Hematopoietic multipotent progenitor cell treated with erythropoietin and hydrocortisone succinate and interleukin-3 and kit ligand, for 4 days (in vitro differentiated cells): Measurements from ENCODE around the gene NAA10.
"Not testable (repeated sequence)": the region's sequence is repeated elsewhere in the genome, so short reads cannot be mapped to it uniquely, and the experiment has no call there.

Experiments used
- DNase-seq: peaks from one replicate; pipeline ENCODE4 v3.0.0-alpha.2; 2015

NAA10 gene

DNA sequence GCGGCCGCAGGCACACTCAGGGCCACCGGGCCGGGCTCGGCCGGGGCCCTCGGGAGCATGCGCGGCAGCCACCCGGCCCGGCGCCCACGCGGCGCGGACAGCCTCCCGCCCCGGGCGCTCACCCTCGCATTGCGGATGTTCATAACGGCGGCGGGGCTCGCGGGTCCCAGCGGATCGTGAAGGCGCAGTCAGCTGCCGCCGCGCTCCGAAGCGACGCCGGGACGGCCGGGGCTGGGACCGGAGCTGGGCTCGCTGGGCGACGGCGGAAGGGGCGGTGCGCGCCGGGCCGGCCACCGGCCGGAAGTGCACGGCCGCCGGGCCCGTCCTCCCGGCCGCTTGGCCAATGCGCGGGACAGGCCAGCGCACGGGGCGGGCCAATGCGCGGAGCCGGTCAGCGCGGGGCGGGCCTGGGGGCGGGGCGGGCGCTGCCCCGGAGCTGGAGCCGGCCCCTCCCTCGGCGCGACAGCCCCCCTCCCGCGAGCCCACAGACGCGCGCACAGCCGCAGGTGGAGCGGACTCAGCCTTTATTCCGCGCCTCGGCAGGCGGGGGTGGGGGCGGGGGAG is at the start of gene NAA10:
TSS of gene NAA10 (minus strand) at position 276 of the 564 bp plus-strand sequence. CDS start at position 143, 133 bp downstream.
- DNase-seq: peak; percentile 89

DNA sequence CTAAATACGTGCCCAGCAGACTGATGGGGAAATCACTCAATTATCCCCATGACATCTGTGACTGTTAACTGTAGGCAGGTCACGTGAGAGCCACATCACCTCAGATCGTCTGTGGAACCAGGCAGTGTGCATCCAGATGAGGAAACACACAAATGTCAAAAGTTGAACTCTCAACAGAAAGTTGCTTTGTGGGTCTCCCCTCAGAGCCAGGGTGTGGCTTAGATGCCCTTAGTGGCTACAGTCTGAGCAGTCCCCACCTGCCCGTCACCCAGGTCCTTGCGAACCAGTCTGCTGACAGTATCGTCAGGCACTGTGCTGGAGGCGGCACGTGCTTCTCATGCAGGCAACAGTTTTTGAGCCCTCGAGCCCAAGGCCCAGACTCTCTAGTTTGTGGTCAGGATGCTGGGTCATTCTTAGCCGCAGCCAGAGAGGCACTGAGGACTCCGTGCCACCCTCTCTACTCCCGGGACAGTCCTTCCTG is 48.5 kb upstream of the NAA10 start:
- DNase-seq: no peak

- DNase-seq: peak; percentile 88
These were observed 47.1 kb upstream of the NAA10 start for GRCh38 chrX:153981771-153982533.

GRCh38 chrX:153981231-153981630 is 46.4 kb upstream of the NAA10 start:
- no peak for DNase-seq

DNA sequence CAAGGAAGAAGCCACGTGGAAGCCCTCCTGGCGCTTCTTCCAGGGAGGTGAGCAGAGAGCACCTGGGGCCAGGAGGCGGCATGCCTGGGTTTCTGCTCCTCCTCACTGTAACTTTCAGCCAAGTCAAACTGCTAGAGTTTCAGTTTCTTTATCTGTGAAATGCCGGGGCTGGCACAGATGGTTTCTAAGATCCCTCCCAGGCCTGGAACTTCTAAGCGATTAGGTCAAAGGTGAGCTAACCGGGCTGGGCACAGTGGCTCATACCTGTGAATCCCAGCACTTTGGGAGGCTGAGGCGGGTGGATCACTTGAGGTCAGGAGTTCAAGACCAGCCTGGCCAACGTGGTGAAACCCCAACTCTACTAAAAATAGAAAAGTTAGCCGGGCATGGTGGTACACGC is 45.6 kb upstream of the NAA10 start:
- DNase-seq: not testable (repeated sequence)

DNA sequence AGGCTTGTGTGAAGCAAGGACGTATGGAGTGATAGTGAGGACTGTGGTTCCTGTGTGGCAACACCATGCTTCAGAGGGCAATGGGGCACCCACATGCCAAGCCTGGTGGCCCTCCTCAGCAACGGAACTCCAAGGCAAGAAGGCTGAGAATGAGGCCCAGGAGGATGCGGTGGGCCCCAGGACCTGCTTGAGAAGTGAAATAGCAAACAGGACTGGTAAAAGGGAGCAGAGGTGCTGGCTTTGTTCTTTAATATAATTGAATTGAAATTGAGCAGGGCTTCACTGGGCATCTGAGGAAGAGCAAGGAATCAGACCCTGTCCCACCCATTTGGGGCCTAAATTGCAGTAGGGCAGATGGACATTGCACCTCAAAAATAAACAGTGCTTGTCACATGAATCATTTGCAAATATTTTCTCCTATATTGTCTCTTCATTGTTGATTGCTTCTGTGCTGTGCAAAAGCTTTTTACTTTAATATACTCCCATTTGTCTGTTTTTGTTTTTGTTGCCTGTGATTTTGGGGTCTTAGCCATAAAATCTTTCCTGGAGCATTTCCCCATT is 40.0 kb upstream of the NAA10 start:
- peak; percentile 35 for DNase-seq

GRCh38 chrX:153974003-153974725 is 39.3 kb upstream of the NAA10 start:
- peak; percentile 26 for DNase-seq

DNA sequence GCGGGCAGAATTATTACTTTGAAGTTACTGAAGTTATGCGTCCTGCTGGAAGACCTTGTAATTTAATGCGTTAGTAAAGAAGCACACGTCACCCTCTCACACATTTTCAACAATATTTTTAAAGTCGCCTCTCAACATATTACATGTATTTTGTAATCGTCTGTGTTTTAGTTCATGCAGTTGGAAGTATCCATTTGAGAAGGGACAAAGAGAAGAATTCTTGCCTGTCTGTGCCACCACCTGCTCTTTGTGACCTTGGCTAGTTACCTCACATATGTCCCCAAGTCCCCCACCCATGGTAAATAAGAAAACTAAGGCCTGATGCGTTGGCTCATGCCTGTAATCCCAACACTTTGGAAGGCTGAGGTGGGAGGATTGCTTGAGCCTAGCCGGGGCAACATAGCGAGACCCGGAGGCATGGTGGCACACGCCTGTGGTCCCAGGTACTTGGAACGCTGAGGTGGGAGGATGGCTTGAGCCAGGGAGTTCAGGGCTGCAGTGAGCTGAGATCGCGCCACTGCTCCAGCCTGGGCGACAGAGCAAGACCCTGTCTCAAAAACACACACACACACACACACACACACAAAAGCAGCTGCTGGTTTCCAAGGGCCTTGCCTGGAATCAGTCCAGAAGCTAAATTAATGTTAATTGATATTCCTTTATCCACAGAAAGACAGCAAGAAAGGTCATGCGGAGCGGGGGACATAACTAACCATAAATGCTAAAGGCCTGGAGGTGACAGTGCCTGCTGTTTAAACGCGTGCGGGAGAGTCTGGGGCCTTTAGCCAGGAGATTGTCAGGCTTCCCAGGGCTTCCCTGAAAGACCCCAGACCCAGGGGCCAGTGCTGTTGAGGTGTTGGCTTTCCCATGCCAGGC is 38.5 kb upstream of the NAA10 start:
- no peak for DNase-seq

GRCh38 chrX:153972368-153973126 is 37.7 kb upstream of the NAA10 start, which contains the start of gene TMEM187:
Gene TMEM187 (plus strand): TSS chrX:153972754. CDS start chrX:153982063, 9,309 bp downstream.
- DNase-seq: peak; percentile 97

GRCh38 chrX:153971450-153972367 is 36.9 kb upstream of the NAA10 start, which contains the start of gene HCFC1:
Gene HCFC1 (minus strand): TSS chrX:153971818. CDS start chrX:153970840, 978 bp downstream.
- DNase-seq: peak; percentile 96

GRCh38 chrX:153971124-153971449 is 36.2 kb upstream of the NAA10 start:
- peak; percentile 95 for DNase-seq

- DNase-seq: peak; percentile 88
These were observed 35.7 kb upstream of the NAA10 start for GRCh38 chrX:153970357-153971123.

DNA sequence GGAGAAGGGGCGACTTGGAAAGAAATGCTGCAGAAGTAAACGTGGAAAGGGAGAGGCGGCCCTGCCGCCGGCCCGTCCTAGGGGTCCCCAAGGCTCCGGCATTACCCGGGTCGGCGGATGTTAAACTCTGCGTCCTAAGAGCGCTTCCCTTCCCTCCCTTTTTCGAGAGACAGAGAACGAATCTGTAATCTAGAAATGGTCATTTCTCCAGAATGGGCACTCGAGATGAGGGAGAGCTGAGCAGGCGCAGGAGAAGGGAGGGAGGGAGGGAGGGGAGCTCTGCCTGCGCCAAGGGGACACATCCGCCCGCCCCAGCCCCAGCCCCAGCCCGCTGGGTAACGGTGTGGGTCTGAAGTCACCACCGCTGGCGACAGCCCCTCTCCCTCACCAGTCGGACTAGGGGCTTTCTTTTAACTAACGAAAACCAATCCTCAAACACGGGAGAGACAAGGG is 35.1 kb upstream of the NAA10 start:
- DNase-seq: no peak

GRCh38 chrX:153969125-153969903 is 34.5 kb upstream of the NAA10 start:
- peak; percentile 26 for DNase-seq

GRCh38 chrX:153968754-153969124 is 33.9 kb upstream of the NAA10 start:
- DNase-seq: peak; percentile 71

- no peak for DNase-seq
These were observed 33.4 kb upstream of the NAA10 start for GRCh38 chrX:153968255-153968654.

- peak; percentile 41 for DNase-seq
These were observed 32.8 kb upstream of the NAA10 start for GRCh38 chrX:153967536-153968224.
